Activated CD4-positive, alpha-beta memory T cell treated with anti-CD3 and anti-CD28 coated beads for 36 hours (primary cell): ENCODE results near the gene HMCN2. TPM values are rescaled to one million over a fixed set of nuclear protein-coding genes. Genes with fewer than 3 reads are reported as not detected.

Source experiments
- CTCF ChIA-PET: fragments of 350-600 bp; sonication (Branson Sonifier 250); formaldehyde crosslinking; loops from one replicate; lab custom pipeline; 2021; ENCODE audit warnings: antibody characterized with exemption, inconsistent platforms; lab: Charles Lee
- POLR2A ChIA-PET: fragments of 350-600 bp; sonication (Branson Sonifier 250); formaldehyde crosslinking; loops from one replicate; lab custom pipeline; 2021; ENCODE audit warnings: antibody characterized with exemption; lab: Charles Lee
- DNase-seq: peaks from one replicate; pipeline ENCODE4 v3.0.0-alpha.2; 2020
- H3K27ac Mint-ChIP-seq: one replicate; pipeline ENCODE4 v1.8.0; 2021; ENCODE audit warnings: mixed read lengths
- H3K27me3 Mint-ChIP-seq: one replicate; pipeline ENCODE4 v1.8.0; 2021; ENCODE audit warnings: mixed read lengths
- H3K36me3 Mint-ChIP-seq: one replicate; pipeline ENCODE4 v1.8.0; 2021; ENCODE audit warnings: mixed read lengths
- H3K4me1 Mint-ChIP-seq: one replicate; pipeline ENCODE4 v1.8.0; 2021; ENCODE audit warnings: low read depth, mixed read lengths
- H3K4me3 Mint-ChIP-seq: one replicate; pipeline ENCODE4 v1.8.0; 2021; ENCODE audit warnings: mild to moderate bottlenecking, mixed read lengths
- H3K9me3 Mint-ChIP-seq: one replicate; pipeline ENCODE4 v1.8.0; 2021; ENCODE audit warnings: mixed read lengths
- intact Hi-C: fragments of 100-400 bp; cut with micrococcal nuclease; formaldehyde crosslinking; loops from one replicate; pipeline ENCODE4 v1.15.1; 2023
- total RNA-seq, 2 experiments: library from RNA; stranded (reverse); gene quantifications; one replicate each; pipeline ENCODE4 v1.2.3, GENCODE V29; 2021

HMCN2 gene
- total RNA-seq, 2 experiments from 2014 or later = not detected

DNA sequence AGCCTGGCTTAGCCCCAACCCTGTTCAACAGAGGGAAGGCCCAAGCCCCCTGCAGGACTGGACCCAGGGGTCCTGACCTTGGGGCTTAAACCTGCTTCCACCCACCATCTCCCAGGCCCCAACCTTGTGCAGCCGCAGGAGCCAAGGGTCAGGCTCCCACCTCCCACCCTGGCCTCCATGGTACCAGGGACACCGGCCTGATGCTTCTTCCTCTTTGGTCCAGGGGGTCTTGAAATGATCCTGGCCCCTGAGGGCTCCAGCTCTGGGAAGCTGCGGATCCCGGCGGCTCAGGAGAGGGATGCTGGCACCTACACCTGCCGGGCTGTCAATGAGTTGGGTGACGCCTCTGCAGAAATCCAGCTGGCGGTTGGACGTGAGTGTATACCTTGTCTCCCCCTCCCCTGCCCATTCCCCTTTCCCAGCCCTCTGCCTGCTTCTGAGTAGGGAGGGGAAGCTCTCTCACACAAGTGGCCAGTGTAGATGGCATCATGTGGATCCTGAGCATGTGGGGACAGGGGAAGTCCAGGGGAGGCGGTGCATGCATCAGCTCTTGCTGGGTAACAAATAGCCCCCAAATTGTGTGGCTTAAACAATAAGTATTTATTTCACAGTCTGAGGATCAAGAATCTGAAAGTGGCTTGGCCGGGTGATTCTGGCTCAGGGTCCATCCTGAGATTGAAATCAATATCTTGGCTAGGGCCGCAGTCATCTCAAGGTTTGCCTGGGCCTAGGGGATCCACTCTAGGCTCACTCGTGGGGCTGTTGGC, 44.3 kb downstream of the HMCN2 start:
- no peaks in the 10 kb centered on the region for H3K4me1 Mint-ChIP-seq
- intact Hi-C loops = no loop called here

DNA sequence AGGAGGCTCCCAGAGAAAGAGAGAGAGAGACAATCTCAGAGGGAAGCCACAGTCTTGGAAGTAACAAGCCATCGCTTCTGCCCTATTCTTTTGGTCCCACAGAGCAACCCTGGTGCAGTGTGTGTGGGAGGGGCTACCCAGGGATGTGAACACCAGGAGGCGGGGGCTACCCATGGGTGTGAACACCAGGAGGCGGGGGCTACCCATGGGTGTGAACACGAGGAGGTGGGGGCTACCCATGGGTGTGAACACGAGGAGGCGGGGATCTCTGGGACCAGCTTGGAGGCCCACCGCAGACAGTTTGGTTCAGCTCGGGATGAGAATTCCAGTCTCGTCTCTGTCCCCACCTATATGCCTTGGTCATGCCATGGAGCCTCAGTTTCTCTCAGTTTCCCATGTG, 44.9 kb downstream of the HMCN2 start:
- Mint-ChIP-seq H3K9me3 (no peaks in the 10 kb centered on the region), H3K27me3 (peaks cover 2% of the 10 kb centered on the region), H3K4me1 (no peaks in the 10 kb centered on the region), H3K4me3 (no peak overlapping the region), H3K27ac (no peak overlapping the region), H3K36me3 (no peaks in the 10 kb centered on the region)
- POLR2A ChIA-PET = no interaction called here
- CTCF ChIA-PET = no interaction called here
- intact Hi-C loops = no loop called here
- no peak for DNase-seq

More for the DNA sequence above, 44.3 kb downstream of the HMCN2 start:
- no peak overlapping the region for H3K4me3 Mint-ChIP-seq
- H3K9me3 Mint-ChIP-seq = no peaks in the 10 kb centered on the region
- no peak overlapping the region for H3K27ac Mint-ChIP-seq
- POLR2A ChIA-PET = no interaction called here
- CTCF ChIA-PET = no interaction called here
- H3K27me3 Mint-ChIP-seq = peaks cover 3% of the 10 kb centered on the region
- no peak for DNase-seq
- no peaks in the 10 kb centered on the region for H3K36me3 Mint-ChIP-seq

DNA sequence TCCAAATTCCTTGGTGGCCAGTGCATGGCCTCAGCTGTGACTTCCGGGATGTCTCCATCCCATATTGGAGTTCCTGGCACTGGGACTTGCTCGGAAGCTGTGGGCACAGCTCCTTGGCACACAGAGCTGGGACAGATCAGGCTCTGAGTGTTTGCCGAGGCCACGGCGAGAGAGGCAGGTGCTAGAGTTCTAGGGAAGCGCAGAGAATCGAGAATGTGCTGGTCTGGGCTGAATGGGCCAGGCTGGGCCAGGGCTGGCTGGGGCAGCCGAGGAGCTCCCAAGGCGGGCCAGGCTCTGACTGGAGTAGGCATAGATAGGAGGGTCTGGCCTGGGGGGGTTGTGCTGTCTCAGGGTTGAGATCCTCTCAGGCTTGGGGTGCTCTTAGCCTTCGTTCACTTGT, 45.4 kb downstream of the HMCN2 start:
- H3K36me3 Mint-ChIP-seq = no peaks in the 10 kb centered on the region
- H3K27me3 Mint-ChIP-seq = peaks cover 5% of the 10 kb centered on the region
- intact Hi-C loops = no loop called here
- no peaks in the 10 kb centered on the region for H3K9me3 Mint-ChIP-seq
- ChIA-PET CTCF (no interaction called here), POLR2A (no interaction called here)
- no peak overlapping the region for H3K4me3 Mint-ChIP-seq
- no peak overlapping the region for H3K27ac Mint-ChIP-seq
- no peak for DNase-seq
- H3K4me1 Mint-ChIP-seq = no peaks in the 10 kb centered on the region

DNA sequence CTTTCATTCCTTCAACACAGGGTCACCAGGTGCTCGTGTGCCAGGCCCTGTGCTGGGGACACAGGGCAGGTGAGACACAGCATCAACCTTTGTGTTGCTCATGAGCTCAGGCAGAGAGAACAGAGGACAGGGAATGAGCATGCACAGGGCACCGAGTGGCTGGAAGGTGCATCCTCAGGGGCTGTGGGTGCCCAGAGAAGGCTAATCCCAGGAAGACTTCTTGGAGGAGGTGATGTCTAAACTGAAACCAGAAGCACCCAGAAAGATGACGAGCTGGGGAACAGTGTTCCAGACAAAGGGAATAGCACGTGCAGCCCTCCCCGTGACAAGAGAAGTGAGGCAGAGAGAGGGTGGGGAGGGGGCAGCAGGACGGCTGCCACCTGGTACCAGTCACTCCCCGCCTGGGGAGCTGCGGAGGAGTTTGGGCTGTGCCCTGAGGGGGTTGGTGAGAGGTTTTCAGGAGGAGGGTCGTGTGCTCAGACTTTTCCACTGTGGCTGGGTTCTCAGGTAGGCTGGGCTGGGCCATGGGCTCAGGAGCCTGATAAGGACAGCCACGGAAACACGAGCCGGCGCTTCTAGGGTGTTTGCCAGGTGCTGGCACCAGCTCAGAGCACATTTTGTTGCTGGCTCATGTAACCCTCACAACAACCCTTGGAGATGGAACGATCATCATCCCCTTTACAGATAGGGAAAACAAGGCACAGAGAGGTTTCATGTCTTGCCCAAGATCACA, 46.0 kb downstream of the HMCN2 start:
- Mint-ChIP-seq H3K4me1 (no peaks in the 10 kb centered on the region), H3K27me3 (peaks cover 6% of the 10 kb centered on the region), H3K36me3 (no peaks in the 10 kb centered on the region), H3K4me3 (no peak overlapping the region), H3K27ac (no peak overlapping the region), H3K9me3 (no peaks in the 10 kb centered on the region)
- no peak for DNase-seq
- ChIA-PET CTCF (no interaction called here), POLR2A (no interaction called here)
- intact Hi-C loops = no loop called here

DNA sequence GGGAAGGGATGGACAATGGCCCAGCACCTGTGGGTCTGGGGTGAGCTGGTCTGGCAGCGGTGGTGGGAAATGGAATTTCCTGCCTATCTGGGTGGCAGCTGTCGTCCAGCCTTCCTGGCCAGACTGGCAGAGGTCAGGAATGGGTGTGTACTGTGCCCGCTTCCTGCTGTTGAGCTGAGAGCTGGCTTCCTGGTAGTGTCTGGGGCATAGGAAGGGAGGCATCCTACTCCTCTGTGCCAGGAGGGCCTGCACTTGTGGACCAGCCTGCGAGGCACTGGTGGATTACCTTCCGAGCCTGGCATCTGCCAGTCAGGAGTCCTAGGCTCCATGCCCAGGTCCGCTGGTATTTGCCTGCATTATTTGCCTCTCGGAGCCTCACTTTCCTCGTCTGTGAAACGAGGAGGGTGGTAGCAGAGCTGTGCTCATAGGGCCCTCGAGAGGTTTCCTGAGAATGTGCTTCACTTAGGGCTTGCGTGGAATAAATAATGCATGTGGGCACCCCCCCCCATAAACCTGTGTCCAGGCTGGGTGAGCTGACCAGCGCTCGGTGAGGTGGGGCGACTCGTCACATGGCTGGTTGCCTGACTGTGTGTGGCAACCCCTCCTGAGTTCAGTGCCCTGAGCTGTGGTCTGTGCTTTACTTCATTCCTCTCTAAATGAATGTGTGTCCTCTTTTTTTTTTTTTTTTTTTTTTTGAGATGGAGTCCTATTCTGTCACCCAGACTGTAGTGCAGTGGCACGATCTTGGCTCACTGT, 47.7 kb downstream of the HMCN2 start:
- POLR2A ChIA-PET = no interaction called here
- H3K4me3 Mint-ChIP-seq = no peak overlapping the region
- H3K36me3 Mint-ChIP-seq = no peaks in the 10 kb centered on the region
- no peak for DNase-seq
- H3K27ac Mint-ChIP-seq = no peak overlapping the region
- H3K9me3 Mint-ChIP-seq = no peaks in the 10 kb centered on the region
- CTCF ChIA-PET = no interaction called here
- intact Hi-C loops = no loop called here
- peaks cover 12% of the 10 kb centered on the region for H3K27me3 Mint-ChIP-seq
- H3K4me1 Mint-ChIP-seq = no peaks in the 10 kb centered on the region

DNA sequence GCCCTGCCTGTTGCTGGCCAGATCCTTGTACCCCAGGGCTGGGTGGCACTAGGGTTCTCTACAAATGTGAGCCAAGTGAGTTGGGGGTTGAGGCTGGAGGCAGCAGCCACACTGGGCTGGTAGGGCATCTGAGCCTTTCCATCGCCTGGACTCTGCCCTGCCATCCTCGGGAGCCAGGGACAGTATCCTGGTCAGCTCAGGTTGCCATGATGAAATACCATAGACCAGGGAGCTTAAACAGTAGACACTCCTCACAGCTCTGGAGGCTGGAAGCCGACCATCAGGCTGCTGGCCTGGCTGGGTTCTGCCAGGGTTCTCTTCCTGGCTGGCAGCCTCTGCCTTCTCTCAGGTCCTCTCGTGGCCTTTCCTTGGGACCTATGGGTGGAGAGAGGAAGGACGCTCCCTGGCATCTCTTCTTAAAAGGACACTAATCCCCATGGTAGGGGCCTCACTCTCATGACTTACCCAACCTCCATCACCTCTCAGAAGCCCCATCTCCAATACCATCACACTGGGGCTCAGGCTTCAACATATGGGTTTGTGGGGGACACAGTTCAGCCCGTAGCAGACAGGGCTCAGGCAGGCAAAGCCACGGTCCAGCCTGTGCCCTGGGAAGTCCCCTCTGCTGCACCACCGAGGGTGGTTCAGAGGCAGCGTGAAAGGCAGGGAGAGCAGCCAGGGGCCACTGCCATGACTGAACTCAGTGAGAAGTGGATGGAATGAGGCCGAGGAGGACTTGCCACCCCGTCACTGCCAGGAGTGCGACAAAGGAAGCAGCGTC, 50.1 kb downstream of the HMCN2 start:
- Mint-ChIP-seq H3K9me3 (no peaks in the 10 kb centered on the region), H3K27me3 (peaks cover 18% of the 10 kb centered on the region), H3K27ac (no peak overlapping the region), H3K36me3 (no peaks in the 10 kb centered on the region), H3K4me3 (no peak overlapping the region), H3K4me1 (no peaks in the 10 kb centered on the region)
- intact Hi-C loops = no loop called here
- ChIA-PET POLR2A (no interaction called here), CTCF (interaction anchor here (0.6 kb wide), 1 partner anchor 590 kb away, joined by 4 read pairs; no protein-coding TSS in a partner anchor)
- no peak for DNase-seq

DNA sequence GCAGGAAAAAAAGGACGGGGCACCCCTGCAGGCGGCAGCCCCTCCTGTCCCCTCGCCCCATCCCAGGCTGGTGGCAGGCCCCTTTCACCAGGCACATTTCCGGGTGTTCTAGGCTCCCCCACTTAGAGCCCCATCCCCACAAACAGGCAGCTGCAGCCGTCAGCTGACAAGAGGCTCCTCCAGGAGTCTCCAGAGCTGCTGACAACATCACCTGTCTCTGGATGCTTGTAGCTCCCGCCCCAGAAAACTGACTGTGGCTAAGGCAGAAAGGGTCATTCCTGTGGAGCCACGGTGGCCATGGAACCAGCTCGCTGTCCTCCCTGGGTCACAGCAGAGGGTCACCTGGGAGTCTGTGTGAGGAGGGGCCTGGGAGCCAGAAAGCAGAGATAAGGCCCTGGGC, 50.9 kb downstream of the HMCN2 start:
- H3K4me3 Mint-ChIP-seq = no peak overlapping the region
- no peaks in the 10 kb centered on the region for H3K9me3 Mint-ChIP-seq
- H3K27me3 Mint-ChIP-seq = peaks cover 24% of the 10 kb centered on the region
- POLR2A ChIA-PET = no interaction called here
- no peak overlapping the region for H3K27ac Mint-ChIP-seq
- CTCF ChIA-PET = no interaction called here
- H3K4me1 Mint-ChIP-seq = no peaks in the 10 kb centered on the region
- intact Hi-C loops = no loop called here
- H3K36me3 Mint-ChIP-seq = no peaks in the 10 kb centered on the region
- DNase-seq = no peak

DNA sequence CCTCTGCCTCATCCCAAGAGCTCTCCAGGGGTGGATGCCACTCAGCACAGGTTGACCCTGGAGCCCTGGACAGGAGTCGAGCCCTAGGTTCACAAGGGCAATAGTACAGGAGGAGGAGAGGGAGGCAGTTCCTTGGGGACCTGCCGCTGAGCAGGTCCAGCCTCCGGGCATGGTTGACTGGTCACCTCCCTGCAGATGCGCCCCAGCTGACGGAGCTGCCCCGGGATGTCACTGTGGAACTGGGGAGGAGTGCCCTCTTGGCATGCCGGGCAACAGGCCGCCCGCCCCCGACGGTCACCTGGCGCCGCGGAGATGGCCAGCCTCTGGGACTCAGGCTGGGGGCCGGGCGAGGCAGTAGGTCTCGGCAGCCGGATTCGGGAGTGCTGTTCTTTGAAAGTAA, 53.7 kb downstream of the HMCN2 start:
- intact Hi-C loops = no loop called here
- H3K4me3 Mint-ChIP-seq = no peak overlapping the region
- H3K27me3 Mint-ChIP-seq = peaks cover 37% of the 10 kb centered on the region
- H3K9me3 Mint-ChIP-seq = no peaks in the 10 kb centered on the region
- DNase-seq = no peak
- no peaks in the 10 kb centered on the region for H3K4me1 Mint-ChIP-seq
- ChIA-PET POLR2A (no interaction called here), CTCF (no interaction called here)
- no peak overlapping the region for H3K27ac Mint-ChIP-seq
- no peaks in the 10 kb centered on the region for H3K36me3 Mint-ChIP-seq

DNA sequence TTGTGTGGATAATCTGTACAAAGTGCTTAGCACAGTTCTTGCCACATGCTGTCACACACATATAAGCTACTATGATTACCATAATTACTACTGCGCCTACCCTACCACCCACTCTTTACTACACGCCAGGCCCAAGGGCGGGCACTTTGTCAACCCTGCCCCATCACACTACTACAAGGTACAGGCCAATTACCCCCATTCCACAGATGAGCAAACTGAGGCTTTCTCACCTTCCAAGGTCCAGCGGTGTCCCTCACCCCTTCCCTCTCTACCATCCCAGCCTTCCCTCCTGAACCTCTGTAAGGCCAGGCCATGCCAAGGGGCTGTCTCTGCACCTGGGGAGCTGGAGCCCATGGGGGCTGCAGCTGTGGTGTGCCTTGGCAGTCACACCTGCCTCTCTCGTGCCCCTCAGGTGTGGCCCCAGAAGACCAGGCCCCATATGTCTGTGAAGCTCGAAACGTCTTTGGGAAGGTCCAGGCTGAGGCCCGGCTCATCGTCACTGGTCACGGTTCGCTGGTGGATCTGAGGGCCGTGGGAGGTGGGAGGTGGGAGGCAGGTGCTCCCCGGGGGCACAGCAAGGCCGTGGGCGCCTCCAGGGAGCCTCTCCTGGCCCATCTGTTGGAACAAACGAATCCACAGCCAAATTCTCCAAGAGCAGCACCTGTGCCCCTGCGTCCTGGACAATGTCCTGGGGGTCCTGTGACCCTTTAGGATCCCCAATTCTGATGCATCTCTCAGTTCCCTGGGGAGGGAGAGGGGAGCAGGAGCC, 54.6 kb downstream of the HMCN2 start:
- intact Hi-C loops = no loop called here
- H3K4me1 Mint-ChIP-seq = no peaks in the 10 kb centered on the region
- H3K27me3 Mint-ChIP-seq = peaks cover 37% of the 10 kb centered on the region
- H3K27ac Mint-ChIP-seq = no peak overlapping the region
- ChIA-PET POLR2A (no interaction called here), CTCF (no interaction called here)
- no peaks in the 10 kb centered on the region for H3K9me3 Mint-ChIP-seq
- H3K4me3 Mint-ChIP-seq = no peak overlapping the region
- no peaks in the 10 kb centered on the region for H3K36me3 Mint-ChIP-seq
- no peak for DNase-seq

DNA sequence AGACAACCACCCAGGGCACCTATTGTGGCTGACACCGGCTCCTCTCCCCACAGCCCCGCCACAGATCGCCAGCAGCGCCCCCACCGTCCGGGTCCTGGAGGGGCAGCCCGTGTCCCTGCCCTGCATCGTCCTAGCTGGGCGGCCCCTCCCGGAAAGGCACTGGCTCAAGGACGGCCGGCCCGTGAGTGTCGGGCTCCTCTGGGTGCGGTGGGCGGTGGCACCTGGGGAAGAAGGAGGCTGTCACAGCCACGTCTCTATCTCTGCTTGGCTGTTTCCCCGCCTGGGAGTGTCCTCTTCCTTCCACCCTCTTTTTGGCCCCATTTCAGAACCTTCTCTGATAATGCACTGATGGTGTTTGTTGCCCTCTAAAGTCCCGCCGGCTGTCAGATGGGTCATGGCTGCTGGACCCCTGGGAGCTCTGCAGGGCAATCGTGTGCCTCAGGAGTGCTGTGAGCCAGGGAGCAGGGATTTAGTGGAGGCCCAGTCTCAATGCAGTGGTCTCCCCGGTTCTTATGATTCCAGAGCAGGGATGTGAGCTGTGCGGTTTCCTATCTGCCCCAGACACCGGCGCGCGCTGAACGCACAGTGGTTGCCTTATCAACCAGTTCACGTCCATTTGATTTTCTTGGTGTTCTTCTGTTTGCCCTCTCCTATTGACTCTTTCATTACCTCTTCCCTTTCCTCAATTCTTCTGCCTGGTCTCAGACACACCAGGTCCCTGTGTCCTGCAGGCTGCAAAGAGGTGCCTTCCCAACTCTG, 55.3 kb downstream of the HMCN2 start:
- H3K27ac Mint-ChIP-seq = no peak overlapping the region
- DNase-seq = no peak
- no peaks in the 10 kb centered on the region for H3K9me3 Mint-ChIP-seq
- intact Hi-C loops = no loop called here
- H3K27me3 Mint-ChIP-seq = peaks cover 40% of the 10 kb centered on the region
- no peak overlapping the region for H3K4me3 Mint-ChIP-seq
- H3K4me1 Mint-ChIP-seq = no peaks in the 10 kb centered on the region
- ChIA-PET POLR2A (no interaction called here), CTCF (no interaction called here)
- H3K36me3 Mint-ChIP-seq = no peaks in the 10 kb centered on the region

DNA sequence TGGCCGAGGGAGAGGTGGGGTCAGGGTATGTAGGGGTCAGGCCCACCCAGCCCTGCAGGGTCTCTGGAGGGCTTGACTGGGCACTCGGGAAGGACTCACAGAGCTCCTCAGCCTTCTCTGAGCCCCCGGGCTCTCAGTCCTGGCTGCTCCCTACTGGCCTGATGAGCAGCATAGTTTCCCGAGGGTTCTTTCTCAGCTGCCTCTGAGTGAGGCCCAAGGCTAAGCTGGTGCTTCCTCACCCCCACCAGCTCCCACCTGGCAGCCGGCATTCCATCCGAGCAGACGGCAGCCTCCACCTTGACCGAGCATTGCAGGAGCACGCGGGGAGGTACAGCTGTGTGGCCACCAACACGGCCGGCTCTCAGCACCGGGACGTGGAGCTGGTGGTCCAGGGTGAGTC, 56.0 kb downstream of the HMCN2 start:
- Mint-ChIP-seq H3K27me3 (peaks cover 44% of the 10 kb centered on the region), H3K27ac (no peak overlapping the region), H3K36me3 (no peaks in the 10 kb centered on the region), H3K4me3 (no peak overlapping the region), H3K4me1 (no peaks in the 10 kb centered on the region), H3K9me3 (no peaks in the 10 kb centered on the region)
- POLR2A ChIA-PET = no interaction called here
- intact Hi-C loops = no loop called here
- no peak for DNase-seq
- CTCF ChIA-PET = no interaction called here
